Measurements from ENCODE around the gene NUCKS1.
A peak's percentile ranks its signal among the peaks of the same experiment; 100 is the strongest.

Gene NUCKS1

DNA sequence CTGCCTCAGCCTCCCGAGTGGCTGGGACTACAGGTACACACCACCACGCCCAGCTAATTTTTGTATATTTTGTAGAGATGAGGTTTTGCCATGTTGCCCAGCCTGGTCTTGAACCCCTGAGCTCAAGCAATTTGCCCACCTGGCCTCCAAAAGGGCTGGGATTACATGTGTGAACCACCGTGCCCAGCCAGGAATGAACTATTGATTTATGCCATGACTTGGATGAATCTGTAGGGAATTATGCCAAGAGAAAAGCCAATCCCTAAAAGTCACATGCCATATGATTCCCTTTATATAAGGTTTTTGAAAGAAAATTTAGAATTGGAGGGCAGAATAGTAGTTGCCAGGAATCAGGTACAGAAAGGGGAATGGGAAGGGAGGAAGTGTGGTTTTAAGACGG is 50.6 kb downstream of the NUCKS1 start:
- DNase-seq (ENCODE audit: low spot score): no peak

DNA sequence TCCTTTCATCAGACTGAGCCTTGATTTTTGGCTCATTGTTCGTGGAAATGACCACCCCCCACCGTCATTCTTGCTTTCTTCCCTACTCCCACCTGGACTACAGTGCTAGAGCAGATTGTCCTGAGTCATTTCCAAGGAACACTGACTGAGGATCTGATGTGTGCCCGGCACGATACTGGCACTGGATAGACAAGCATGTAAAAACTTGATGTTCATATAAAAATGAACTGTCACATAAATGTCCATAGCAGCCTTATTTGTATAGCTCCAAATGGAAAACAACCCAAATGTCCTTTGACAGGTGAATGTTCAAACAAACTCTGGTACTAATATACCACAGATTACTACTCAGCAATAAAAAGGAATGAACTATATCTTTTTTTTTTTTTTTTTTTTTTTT is 51.1 kb downstream of the NUCKS1 start:
- no peak for DNase-seq (ENCODE audit: low spot score)

DNA sequence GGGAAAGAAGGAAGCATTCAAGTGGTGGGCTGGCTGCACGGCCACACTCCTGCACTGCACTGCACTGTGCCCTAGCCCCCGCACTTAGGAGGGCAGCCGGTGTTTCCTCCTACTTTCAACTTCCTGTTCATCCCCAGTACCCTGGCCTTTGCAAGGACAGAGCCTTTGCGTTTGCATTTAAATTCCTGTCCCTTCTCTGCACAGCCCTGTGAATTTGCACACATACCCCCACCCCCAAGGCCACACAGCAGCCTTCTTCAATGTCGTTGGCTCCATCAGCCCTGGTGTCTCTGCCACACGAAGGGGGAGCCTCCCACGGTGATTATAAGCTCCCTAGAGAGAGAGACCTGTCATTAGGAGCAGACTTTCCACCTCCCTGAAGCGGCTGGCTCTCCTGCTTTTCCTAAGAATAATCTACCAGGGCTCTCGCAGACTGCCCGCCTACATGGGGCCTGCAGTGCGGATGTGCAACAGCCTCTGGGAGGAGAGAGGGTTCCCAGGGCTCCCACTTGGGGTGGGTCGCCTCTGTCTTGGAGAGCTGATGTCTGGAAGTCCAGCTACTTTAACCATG is 56.5 kb downstream of the NUCKS1 start:
- DNase-seq (ENCODE audit: low spot score): peak; percentile 73

DNA sequence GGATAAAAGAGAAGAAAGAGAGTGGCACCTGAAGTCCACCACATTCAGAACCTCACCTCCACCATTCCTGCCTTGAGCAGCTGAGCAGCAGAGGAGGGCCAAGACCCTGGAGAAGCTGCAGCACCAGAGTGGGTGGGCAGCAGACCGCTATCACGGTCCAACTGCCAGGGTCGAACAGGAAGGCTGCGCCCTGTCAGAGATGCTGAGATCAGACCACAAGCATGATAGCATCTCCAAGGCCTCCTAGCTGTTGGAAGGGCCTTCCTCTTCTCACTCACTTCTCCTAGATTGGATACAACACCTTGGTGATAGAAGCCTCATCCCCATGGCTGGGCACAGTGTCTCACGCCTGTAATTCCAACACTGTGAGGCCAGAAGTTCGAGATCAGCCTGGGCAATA is 57.6 kb downstream of the NUCKS1 start:
- DNase-seq (ENCODE audit: low spot score): no peak

DNA sequence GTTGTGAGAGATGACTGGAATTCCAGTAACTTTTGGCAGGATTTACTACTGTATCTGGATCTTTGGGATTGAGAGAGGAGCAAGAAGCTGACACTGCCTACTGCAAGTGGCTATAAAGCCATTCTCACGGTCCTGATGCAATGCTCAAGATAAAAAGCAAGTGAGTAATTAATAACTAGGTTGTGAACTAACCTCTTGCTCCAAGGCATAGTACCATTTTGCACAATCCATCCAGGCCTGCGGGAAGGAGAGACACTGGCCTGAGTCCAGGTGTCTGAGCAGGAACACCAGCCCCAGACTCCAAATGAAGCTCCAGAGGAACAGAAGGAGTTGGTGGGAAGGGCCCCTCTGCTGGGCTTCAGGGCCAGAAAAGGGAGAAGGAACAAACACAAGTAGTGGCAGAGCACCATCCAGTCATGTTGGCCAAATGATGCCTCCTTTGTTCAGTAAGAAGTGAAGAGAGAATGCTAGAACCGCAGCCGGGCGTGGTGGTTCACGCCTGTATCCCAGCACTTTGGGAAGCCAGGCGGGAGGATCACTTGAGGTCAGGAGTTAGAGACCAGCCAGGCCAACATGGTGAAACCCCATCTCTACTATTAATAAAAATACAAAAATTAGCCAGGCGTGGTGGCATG is 59.7 kb downstream of the NUCKS1 start:
- DNase-seq (ENCODE audit: low spot score): no peak

DNA sequence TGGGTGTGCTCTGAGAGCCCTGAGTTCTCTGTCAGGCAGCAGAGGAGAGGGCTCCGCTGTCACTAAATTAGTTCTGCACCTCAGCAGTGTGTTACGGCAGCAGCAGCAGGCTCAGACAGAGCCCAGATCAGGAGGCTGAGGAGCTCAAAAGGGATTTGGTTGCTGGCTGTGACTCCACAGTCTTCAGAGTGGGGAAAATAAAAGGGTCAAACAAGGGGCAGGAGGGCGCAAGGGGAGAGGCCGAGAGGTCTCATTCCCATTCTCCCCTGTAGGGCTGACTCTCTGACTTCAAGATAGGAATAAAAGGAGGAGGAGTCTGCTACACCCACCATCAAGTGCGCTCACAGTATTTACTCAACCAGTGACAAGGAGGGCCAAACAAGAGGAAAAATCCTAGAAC is 60.5 kb downstream of the NUCKS1 start:
- DNase-seq (ENCODE audit: low spot score): peak; percentile 29

DNA sequence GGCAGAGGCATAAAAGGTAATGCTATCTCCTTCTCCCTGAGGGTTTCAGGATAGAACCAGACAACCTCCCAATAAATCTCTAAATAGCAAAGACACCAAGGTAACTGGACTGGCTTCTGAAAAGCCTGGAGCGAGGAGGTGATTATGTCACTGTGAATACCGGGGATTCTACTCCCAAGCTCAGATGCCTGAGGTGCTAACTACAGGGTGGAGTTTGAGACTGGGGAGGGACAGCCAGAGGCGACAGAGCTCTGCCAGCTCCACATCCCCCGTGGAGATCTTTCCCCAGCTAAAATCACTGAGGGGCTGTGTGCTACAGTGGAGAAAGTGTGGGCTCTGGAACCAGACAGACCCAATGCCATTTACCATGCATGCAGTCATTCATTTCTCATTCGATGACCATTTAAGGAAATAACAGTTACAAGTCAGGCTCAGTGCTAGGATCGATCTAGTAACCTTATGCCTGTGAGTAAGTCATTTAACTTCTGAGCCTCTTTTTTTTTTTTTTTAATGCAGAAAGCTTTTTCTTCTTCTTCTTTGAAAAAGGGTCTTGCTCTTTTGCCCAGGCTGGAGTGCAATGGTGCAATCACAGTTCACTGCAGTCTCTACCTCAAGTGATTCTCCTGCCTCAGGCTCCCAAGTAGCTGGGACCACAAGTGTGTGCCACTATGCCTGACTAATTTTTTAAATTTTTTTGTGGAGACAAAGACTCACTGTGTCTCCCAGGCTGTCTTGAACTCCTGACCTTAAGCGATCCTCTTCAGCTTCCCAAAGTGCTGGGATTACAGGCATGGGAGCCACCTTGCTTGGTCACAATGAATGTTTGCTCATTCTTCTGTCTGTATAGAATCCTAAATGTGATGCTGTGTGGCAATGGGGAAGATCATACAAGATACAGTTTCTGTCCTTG is 61.6 kb downstream of the NUCKS1 start:
- peak; percentile 18 for DNase-seq (ENCODE audit: low spot score)

DNA sequence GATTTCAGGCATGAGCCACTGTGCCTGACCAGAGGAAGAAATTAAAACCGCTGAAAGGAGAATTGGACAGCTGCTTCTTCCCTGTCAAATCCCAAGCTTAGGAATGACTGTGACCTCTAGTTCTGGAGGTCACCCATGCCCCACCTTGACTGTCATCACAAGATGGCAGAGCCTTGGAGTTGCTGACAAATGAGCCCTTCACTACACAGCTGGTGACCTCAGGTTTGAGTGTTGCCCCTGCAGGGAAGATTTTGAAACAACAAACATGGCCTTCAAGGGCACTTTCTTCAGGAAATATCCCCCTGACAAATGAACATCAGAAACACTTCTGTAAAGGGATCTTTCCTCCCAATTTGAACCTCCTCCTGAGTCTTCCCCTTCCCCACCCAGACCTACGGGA is 62.7 kb downstream of the NUCKS1 start:
- no peak for DNase-seq (ENCODE audit: low spot score)

DNA sequence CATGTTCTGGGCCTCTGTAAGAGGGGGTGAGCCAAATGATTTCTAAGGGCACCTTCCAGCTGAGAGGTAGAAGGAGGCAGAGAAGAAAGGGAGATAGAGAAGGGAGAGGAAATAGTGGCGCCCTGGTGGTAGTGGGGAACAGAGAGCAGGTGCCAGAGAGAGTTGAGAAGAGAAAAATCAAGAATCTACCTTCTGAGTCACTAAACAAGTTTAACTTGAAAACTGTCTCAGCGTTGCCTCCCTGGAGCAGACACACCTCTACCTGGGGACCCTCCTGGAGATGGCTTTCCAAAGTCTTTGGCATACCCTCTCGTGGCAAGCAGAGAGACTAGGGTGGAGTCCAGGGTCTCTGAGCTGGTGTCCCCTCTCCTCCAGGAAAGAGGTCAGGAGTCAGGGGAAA is 68.6 kb downstream of the NUCKS1 start:
- no peak for DNase-seq (ENCODE audit: low spot score)

DNA sequence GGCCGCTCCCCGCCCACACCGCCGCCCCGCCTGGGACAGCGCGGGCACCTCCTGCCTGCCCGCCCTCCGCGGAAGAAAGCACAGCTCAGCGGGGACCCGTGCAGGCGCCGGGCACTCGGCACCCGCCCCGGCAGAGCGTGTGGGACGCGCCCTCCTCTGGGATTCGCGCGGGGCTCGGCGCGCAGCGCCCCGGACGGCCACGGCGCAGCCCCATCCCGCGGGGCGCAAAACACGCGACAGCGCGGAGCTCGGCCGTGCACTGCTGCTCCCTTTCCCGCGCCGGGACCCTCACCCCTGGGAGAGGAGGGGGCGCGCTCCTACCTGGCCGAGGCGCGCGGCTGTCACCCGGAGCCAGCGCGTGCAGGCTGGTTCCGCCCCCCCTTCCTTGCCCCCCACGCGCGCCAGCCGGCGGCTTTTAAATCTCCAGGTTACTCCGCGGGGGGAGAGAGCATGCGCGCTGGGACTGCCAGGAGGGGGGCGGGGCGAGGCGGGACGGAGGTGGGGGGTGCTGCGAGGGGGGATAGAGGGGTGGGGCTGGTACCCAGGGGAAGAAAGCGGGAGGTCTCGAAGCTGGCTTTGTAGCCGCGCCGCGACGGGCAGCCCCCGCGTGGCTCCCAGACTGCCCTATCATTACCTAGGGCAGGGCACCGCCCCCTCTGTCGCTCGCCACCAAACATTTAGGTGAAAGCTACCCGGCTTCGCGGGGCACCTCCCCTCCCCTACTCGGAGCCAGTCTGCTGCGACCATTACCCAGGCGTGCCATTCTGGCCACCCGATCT is 69.7 kb downstream of the NUCKS1 start, which contains the start of gene SLC45A3:
Gene SLC45A3, minus strand, starts transcription at position 437 of the 779 bp plus-strand sequence. CDS start 15,853 bp downstream, outside the sequence.
- DNase-seq (ENCODE audit: low spot score): peak; percentile 90

DNA sequence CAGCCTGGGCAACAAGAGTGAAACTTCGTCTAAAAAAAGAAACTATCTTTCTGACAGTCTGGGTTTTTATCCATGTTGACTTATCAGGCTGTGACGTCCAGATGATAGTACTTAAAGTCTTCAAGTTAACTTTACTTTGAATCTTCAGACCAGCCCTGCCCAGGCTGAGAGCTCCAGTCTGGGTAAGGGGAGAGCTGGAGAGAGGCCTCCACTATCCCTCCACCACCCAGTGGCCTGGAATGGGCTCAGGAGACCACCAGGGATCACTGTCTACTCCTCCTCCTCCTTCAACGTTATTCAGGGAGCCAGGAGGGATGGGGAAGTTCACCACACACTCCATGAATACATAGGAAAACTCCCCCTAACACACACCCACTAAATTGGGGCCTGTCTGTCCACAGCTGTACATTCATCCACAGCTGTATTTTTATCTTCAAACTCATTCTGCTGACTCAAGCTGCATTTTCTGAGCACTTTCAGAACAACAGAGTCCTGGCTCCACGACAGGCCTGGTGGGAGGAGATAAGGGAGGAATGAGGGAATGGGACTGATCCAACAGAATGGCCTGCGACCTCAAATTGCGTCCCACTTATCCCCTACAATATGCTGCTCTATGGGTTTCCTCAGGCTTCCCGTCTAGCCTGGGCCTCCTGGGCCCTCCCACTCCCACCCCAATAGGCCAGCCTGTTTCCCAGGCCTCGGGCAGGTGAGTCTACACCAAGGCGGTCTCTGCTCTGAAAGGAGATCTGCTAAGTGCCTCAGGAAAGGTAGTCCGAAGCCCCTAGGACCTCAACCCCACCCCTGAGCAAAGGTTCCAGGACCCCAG is 71.5 kb downstream of the NUCKS1 start:
- no peak for DNase-seq (ENCODE audit: low spot score)

DNA sequence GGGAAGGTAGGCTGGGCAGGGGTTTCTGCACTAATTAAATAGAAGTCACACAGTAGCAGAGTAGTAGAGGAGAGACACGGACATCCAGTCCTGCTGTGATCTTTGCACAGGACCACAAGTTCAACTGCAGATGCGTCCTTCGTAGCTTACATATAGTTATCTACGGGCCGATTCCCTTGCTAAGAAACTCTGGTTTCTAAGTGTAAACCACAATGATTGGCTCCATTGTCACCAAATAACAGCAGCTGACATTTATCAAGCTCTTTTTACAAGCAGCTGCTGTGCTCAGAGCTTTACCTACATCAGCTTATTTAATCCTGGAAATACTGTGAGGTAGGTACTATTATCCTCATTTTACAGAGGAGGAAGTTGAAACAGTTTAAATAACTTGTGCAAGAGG is 72.8 kb downstream of the NUCKS1 start:
- no peak for DNase-seq (ENCODE audit: low spot score)

DNA sequence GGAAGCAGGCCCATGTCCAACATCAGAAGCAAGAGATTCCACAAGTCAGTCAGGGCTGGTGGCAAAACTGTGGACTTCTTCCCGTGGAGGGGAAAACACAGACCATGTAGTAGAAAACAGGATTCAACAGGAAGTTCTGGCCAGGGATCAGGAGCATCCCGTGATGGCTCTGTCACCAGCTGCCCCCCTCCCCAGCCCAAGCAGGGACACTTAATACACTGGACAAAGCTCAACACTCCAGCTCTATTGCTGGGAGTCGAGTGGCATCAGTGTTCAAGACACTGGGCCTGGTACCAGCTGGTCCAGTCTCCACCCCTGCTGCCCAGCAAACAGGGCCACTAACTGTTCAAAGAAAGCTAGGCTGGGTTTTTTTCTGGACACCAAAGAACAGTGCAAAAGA is 73.4 kb downstream of the NUCKS1 start:
- DNase-seq (ENCODE audit: low spot score): no peak

DNA sequence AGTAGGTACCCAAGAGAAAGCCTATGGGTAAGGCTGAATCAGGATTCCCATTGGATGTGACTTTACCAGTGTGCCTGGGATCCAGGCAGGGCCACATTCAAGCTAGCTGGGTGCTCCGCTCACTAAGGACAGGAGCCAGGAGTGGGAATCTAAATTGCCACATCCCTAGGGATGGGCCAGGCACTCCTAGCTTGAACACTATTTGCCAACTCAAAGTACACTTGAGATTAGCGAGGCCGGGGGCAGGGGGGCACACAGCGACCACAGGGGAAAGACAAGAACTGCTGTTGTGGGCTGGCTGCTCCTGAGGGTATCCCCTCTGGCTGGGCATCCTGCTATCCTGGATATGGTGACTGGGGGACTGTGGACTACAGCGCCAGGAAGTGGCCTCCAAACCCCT is 74.0 kb downstream of the NUCKS1 start:
- no peak for DNase-seq (ENCODE audit: low spot score)

DNA sequence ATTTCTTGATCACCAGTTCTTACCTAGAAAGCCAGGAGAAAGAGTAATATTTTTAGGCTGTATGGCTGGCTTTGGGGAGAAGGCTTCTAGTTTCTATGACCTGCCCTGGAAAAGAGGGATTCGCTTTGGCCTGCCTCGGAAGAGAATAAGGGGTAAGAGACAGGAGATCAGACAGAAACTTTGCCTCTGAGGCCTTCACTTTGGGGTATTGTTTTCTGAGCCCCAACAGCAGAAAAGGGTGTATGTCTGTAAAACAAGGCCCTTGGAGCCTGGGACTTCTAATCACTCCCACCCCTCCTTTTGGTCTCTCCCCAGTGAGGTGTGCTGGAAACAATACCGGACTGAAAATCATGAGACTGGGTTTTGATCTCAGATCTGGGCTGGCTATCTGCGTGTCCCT is 74.7 kb downstream of the NUCKS1 start:
- no peak for DNase-seq (ENCODE audit: low spot score)

DNA sequence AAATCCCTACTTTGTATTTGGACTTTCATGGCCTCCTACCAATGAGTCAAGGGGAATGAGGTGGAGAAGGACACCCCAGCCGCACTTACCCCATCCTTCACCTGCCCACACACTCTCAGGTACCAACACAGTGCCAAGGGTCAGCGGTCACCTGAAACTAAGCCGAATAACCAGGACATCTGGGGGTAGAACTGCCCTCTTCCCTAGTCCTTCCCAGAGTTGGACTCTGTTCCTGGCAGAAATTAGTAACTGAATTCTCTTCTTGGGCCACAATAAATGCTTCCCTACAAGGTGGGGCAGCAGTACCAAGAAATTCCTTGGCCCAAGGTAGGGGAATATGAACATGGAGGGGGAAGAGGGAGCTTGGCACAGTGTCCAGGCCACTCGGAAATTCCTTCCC is 77.0 kb downstream of the NUCKS1 start:
- DNase-seq (ENCODE audit: low spot score): no peak

DNA sequence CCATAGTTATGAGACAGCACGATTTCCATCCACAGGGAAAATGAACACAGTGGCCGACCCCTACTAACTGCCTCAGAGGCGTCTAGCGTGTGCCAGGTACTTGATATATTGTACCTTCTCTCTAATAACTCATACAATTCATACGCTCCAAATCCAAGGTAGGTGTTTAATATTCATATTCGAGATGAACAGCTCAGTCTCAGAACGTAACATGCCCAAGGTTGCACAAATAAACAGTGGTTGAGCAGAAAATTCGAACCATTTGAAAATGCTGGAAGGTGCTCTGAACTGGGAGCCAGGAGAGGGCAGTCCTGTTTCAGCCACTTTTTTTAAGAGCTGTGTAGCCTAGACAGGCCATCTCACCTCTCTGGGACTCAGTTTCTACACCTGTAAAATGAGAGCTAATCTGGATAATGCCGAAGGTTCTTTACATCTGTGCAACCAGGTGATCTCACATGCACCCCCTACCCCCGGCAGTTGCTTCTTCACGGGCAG is 77.5 kb downstream of the NUCKS1 start:
- DNase-seq (ENCODE audit: low spot score): no peak

DNA sequence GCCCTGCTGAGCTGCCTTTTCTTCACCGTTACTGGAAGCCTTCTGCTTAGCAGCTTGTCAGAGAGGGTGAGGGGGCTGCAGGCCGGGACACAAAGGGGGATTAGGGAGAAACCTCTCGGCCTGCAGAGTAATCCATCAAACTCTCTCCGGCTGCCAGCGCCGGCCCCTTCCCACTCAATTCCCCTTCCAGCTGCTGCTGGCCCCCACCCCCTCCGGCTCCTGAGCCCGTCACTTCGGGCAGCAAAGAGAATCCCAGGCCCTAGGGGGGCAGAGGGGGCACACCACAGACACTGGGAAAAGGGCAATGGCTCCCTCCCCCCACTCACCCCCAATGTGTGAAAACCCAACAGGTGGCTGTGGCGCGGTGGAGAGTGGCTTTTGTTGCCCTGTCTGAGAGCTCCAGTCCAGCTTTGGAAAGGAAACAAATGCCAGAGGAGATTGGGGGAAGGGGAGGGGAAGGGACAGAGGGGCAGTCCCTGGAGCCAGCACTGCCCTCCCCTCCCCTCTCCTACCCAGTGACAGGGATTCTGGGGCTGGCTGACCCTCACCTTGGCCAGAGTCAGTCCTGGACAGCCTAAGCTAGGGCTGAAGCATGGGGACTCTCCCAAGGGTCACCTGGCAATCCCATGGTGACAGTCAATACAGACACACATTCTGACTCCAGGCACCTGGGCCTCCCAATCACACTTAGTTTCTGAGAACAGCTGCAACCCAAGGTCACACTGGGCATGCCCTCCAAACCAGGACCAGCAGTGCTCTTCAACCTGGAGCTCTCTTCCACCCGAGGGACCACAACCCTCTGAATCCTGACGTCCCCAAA is 79.2 kb downstream of the NUCKS1 start:
- peak; percentile 69 for DNase-seq (ENCODE audit: low spot score)

DNA sequence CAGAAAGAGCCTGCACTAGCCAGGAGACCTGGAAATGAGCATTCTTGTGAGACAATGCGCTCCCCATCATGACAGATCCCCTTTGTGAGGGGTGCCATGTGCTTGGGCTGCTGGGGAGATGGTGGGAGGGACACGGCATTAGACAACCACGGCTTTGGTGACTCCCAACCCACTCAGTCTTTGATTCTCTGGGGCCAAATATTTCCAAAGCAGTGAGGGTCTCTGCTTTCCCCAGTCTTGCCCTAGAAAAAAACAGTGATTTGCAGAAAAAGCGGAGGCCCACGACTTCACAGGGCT is 79.9 kb downstream of the NUCKS1 start:
- DNase-seq (ENCODE audit: low spot score): no peak

DNA sequence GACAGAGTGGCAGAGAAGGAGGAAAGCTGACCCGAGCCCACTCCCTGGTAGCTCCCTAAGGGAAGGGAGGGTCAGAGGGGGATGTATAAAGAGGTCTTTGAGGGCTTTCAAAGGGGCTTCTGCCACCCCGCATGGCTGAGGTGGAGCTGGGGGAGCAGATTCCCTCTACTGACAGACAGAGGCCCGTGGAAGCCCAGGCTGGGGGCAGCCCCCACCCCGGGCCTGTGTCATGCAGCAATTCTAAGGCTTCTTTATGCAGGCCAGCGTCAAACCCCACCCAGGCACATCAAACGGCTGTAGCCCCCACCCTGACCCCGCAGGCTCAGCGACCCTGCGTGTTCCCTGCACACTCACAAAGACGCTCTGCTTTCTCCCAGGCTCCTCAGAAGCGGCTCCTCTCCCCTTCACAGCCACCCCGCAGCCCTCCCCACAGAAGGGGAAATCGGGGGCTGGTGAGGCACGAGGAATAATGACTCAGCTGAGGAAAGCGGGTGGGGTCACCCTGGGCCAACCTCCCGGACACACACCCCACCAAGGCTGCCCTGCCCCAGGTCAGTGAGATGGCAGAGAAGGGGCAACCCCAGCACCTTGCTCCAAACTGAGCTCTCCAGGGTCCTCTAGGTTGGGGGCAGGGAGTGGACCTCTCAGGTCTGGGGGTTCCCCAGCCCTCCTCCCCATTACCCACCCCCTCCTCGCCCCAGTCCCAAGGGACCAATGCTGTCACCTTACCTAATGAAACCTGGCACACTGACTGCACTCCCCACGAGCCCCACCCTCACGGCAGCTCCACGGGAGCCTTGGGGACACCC is 80.4 kb downstream of the NUCKS1 start:
- no peak for DNase-seq (ENCODE audit: low spot score)
